G401 (cell line): ENCODE measurements around the gene TMIGD1. TPM values are rescaled to one million over a fixed set of nuclear protein-coding genes. Genes with fewer than 3 reads are reported as not detected.

Source experiments
- DNase-seq: peaks from one replicate; pipeline ENCODE4 v3.0.0-alpha.2; 2015; ENCODE audit warnings: low spot score
- in situ Hi-C: cut with HindIII; loops from 2 replicates; pipeline ENCODE4 v1.10.0; 2016; ENCODE audit warnings: low sequenced_read_pairs, mixed read lengths
- total RNA-seq: library from RNA; depleted of rRNA; stranded (reverse); fragments of >200 nt; shearing (Covaris generic); gene quantifications from 2 replicates; pipeline ENCODE4 v1.2.3, GENCODE V29; 2014; rRNA removed

The TMIGD1 gene
- total RNA-seq = not detected in 2 replicates

- in situ Hi-C loops = no loop called here
- DNase-seq = no peak
Observed at GRCh38 chr17:30333503-30334360, at the start of gene TMIGD1. Gene TMIGD1 (minus strand): TSS chr17:30334057. CDS start chr17:30332133, 1,924 bp downstream.

DNA sequence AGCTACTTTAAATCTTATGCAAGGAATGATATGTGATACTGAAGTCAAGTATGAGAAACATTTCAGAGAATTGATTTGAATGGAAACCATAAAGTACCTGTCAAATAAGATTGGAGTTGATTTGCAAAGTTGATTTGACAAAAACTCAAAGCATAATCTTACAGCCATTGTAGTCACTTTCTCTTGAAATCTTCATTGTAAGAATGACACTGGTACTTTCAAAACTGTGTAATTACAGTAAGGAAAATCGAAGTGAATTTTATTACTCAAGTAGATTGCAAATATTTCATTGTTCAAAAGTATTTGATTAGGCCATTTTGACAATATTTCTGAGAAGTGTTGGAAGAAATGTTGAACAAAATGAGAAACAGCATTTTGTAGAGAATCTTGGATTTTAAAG, 48.5 kb upstream of the TMIGD1 start:
- in situ Hi-C loops = no loop called here
- no peak for DNase-seq

DNA sequence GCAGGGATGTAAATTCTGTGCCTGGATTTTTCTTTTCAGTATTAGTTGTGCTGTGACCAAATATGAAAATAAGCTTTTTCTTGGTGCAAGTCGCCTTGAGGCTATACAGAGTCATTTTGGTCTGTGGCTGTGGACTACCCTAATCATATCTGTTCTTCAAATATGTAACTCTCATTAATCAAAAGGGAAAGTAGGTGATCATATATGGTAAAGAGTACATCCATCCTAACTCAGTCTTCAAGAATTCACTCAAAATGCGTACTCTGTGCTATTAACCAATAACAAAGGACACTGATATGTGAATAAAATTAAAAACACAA, 47.4 kb upstream of the TMIGD1 start:
- in situ Hi-C loops = no loop called here
- DNase-seq = no peak

DNA sequence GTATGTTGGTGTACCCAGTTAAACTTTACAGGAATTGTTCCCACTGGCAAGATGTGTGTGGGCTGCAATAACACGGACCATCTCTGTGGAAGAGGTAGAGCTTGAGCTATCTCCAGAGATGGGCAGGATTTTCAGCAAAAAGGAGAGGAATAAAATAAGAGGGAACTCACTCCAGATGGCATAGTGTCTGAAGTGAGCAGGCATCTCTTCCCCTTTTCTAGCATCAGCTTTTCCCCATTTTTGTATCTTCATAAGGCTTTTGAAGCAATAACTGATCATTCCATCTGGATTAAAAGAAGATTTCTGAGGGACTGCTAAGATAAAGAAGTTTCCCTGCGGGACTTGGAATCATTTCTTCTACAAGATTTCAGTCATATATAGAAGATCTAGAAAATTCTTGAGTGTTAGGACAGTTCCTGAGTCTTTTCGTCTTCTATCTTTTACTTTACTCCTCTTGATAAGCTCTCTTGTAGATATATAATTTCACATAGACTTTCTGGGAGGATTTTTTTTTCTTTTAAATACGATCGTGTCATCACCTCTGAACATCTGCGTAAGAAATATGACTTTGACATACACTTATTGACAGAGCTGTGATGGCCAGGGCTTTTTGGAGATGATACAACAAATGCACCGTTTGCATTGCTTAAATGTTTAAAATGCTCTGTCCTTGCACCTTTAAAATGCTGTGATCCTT, 46.9 kb upstream of the TMIGD1 start:
- DNase-seq = peak; percentile 28
- in situ Hi-C loops = no loop called here

DNA sequence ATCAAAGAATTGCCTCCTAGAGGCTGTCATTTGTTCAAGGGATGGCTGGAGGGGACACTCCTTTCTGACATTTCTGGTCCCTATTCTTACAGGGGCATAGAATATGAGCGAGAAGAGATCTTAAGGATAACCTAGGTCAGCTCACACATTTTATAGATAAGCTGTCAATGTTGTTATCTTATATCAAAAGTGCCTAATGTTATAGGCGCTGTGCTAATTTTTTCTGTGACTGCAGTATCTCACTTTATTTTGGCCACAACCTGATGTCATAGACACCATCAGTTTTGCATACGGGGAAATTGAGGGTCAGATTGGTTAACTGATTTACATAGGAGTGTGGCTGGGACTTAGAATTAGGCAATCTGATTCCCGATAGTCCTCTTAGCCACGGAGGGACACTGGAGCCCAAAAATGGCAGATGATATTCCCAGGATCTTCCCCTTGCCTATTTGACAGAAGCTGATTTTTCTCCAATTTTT, 46.1 kb upstream of the TMIGD1 start:
- DNase-seq = peak; percentile 36
- in situ Hi-C loops = no loop called here

GRCh38 chr17:30379303-30379902, 45.5 kb upstream of the TMIGD1 start:
- peak; percentile 22 for DNase-seq
- in situ Hi-C loops = no loop called here

- in situ Hi-C loops = no loop called here
- DNase-seq = peak; percentile 96
Observed at GRCh38 chr17:30378825-30379302, 45.0 kb upstream of the TMIGD1 start, which contains the start of gene CPD. Gene CPD (plus strand): TSS chr17:30378927. CDS start chr17:30378981, 54 bp downstream.

DNA sequence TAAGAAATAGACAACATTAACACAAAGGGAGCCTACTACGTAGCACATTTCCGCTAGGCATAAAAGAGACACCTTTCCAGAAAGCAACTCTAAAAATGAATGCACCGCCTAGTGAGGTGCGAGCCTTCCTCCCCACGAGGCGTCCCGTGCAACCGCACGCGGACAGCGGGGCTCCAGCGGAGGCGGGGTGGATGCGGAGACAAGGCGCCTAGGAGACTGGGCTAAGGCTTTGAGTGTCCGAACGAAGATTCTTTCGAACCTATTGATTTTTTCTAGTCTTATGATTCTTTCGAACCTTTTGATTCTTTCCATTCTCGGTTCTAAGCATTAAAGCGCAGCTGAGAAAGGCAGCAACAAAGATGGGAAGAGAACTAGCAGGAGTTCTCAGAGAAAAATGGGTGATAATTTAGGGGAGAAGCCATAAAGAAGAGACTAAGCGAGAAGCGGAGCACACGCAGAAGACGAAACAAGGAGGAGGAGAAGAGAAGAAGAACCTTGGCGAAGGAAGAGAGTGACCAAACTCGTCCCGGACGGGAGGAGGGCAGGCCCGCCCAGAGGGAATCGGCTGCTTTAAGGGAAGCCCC, 44.5 kb upstream of the TMIGD1 start:
- in situ Hi-C loops = no loop called here
- DNase-seq = peak; percentile 29

DNA sequence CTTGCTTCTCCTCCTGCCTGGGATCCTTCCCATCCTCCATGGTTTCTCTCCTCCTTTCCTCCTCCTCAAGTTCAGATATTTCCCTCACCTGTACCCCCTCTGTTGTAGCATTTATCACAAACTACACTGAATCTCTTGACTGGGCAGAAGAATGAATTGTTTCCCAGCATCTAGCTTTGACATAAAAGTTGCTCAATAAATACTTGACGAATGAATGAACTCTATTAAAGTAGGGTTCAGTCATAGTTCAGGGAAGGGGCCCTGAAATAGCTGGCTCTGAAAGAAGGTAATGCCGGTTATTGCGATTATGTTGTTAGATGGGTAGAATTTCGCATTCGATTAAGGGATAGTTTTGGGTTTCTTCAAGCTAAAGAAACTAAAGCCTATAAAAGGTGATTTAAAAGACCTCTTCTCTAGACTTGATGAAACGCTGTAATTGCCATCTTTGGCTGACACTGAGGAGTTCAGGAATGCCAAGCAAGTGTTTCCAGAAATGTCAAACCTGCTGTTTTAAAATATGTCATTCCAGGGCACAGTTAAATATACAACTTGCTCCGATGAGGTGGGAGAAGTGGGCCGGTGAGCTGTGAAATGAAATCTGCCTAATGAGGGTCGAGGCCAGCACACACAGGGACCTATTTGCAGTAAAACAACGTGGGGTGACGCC, 43.9 kb upstream of the TMIGD1 start:
- in situ Hi-C loops = no loop called here
- DNase-seq = no peak

GRCh38 chr17:30376621-30377452, 43.0 kb upstream of the TMIGD1 start:
- in situ Hi-C loops = no loop called here
- no peak for DNase-seq

- no peak for DNase-seq
- in situ Hi-C loops = no loop called here
Observed at GRCh38 chr17:30375661-30376060, 41.8 kb upstream of the TMIGD1 start.

DNA sequence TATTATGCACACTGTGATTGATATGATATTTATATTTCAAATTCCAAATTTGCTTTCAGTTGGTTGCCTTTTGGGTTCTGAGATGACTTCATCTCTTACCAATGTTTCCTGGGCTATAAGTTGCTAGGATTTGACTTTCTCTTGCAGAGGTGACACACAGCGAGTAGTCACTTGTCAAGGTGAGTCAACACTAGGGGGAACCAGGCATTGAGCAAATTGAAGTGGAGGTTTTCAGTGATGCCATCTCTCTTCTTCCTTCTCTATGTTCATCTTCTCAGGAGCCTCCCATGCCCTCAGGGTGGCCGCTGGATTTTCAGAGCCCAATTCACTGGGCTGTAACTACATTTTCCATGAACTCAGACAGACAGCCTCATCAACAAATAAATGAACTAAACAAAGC, 38.9 kb upstream of the TMIGD1 start:
- in situ Hi-C loops = no loop called here
- DNase-seq = no peak

- in situ Hi-C loops = no loop called here
- no peak for DNase-seq
Observed at GRCh38 chr17:30369995-30370394, 36.1 kb upstream of the TMIGD1 start.

DNA sequence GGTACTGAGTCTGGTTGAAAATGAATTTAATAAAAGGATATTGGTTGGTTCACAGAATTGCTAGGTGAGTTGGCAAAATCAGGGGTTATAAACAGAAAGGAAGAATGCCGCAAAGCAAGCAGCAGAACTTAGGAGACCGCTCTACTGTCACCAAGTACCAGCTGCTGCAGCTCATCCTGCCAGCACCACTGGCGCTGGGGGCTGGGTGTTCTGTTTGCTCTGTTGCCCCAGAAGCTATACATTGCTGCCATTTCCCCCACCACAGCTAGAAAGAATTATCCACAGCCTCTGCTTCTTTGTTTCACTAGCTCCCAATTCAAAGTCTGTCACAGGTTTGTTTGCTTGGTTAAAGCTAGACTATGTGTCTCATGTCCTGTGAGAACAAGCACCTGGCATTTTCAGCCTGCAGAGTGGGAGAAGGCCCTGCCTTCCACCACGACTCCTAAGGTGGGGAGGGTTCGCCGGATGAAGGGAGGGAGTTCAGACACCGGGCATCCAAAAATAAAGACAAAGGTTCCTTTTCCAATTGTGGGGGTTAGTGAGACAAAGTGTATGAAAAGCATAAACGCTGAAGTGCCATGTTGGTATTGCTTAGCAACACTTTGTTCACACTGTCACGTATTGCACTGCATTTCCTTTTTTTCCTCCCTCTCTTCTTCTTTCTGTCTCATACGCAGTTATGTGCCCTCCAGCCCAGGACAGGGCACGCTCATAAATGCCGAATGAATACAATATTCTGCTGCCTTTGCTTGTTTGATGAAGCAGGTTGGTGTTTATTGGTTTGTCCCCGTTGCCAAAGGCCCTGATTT, 35.3 kb upstream of the TMIGD1 start:
- in situ Hi-C loops = no loop called here
- DNase-seq = no peak

DNA sequence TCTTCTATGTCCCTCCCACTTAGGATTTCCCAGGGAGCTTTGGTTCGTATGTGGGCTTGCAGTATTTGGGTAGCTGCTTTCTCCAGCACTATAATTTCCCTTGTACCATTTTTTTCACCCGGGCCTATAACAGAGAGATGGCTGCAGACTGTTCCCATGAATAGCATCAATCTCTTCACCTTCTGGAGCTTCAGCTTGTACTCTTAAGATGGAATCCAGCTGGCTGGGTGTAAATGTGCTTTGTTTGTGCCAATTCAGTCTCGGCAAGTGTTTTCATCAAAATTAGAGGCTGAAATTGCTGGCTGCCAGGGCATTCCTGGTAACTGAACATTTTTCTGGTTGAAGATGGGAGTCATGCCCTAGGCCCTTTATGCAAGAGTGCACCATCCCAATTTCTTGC, 32.7 kb upstream of the TMIGD1 start:
- DNase-seq = no peak
- in situ Hi-C loops = no loop called here

DNA sequence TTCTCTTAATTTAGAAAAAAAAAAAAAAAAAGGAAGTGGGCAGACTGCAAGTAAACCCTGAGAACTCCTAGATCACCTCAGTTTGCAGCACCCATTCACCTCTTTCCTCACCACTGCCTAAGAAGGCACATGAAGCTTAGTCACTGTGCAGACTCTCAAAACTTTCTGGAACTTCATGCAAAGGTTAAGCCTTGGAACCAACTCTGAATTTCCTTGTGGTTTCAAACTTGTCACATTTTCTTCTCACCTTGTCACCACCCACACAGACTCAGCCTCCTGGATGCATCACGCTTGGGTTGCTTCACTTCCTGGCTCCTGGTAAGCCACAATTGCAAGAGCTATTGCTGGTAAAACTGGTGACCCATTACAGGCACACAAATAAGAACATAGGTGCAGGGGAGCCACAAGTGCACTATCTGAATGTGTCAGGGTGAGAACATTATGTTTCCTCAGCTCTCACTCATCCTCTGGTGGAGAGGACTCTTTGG, 29.9 kb upstream of the TMIGD1 start:
- in situ Hi-C loops = no loop called here
- no peak for DNase-seq

DNA sequence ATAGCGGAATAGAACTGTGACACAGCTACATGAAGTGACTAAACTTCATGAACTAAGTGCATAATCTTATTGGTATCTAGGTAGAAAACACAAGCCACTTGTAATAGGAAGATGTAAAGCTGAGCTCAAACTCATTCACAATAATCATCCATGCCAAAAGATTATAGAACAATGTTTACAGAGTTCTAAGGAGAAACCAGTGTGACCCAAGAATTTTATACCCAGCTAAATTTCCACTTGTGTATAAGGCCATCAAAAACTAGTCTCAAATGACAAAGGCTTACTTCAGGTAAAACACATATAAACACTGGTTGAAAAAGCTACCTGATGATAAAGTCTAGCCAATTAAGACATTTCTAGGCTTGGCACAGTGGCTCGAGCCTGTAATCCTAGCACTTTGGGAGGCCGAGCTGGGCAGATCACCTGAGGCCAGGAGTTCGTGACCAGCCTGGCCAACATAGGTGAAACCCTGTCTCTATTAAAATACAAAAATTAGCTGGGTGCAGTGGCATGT, 28.0 kb upstream of the TMIGD1 start:
- DNase-seq = no peak
- in situ Hi-C loops = no loop called here
